Occipital lobe (tissue), 2 donors: ENCODE data around the gene RHOD. TPM values are rescaled to one million over a fixed set of nuclear protein-coding genes. Genes with fewer than 3 reads are reported as not detected.
A peak's percentile ranks its signal among the peaks of the same experiment; 100 is the strongest.

Experiments used
- DNase-seq: peaks from one replicate; lab custom pipeline; 2025; lab: John Stamatoyannopoulos, UW
- total RNA-seq: library from RNA; depleted of rRNA; stranded (reverse); fragments of >200 nt; gene quantifications from one replicate; pipeline ENCODE4 v1.2.3, GENCODE V29; 2014

The RHOD gene
- total RNA-seq, 1 donor from 2014 or later = not detected

DNA sequence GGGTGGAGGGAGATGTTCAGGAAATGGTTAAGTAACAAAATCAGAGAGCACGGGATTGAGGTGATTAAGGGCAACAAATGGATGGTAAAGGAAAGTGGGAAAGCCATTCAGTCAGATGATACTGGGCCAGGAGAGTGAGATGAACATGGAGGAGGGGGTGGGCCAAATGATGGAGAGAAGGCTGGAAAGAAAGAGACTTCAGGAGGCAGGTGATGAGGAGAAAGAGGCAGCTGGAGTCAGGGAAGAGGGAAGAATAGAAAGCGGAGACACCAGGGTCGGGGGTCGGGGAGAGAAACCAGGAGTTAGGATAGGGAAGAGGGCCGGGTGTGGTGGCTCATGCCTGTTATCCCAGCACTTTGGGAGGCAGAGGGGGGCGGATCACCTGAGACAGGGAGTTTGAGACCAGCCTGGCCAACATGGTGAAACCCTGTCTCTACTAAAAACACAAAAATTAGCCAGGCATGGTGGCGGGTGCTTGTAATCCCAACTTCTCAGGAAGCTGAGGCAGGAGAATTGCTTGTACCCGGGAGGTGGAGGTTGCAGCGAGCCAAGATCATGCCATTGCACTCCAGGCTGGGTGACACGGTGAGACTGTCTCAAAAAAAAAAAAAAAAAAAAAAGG is 57.7 kb downstream of the RHOD start:
- DNase-seq = no peak

DNA sequence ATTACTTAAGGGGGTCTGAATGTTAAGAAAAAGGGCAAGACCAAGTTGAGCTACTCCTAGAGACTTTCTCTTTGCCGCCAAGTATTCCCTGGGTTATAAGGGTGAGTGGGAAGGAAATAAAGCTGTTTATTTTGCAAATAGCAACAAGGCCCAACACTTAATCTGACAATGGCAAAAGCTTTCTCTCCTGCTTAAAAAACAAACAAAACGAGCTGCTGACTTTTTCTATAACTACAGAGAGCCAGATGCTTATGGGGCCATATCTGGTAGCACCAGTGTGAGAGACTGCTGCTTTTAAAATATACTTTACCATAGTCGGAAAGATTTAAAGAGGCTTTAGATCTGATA is 60.1 kb downstream of the RHOD start:
- DNase-seq = no peak

DNA sequence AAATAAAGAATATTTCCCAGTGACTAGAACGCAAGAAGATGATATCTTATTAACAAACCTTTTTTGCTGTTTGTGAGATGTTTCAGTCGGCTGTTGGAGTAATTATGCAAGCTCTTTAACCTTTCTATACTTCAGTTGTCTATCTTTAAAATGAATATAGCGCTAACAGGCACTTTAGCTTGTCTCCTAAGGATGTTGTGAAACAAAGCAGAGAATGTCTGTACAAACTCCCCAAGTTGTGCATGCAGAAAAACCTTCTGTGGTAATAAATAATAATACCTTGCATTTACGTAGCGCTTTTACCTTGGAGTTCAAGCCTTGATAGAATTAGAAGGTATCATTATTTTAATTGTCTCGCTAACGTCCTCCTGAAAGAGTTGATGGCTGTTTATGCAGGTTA is 60.5 kb downstream of the RHOD start:
- DNase-seq = no peak

DNA sequence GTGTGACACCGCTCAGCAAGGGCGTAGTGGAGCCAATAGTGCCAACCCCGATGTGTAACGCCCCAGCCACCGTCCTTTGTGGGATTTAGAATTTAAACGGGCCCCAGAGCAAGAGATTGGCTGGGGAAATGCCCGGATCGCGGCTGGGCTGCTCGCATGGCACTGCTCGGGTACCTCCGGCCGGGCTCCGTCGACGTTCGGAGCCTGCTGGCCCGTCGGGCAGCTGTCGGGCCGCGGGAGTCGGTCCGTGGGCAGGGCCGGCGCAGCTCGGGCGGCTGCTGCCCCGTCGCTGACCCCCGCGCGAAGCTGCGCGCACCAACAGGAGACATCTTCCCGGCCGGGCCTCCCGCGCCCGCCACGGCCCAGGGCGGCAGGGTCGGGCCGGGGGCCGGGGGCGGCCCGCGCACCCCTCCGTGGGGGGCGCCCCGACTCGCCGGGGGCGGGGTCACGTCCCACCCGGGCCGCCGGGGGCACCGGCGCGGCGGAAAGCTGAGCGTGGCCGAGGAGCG is 61.1 kb downstream of the RHOD start:
- DNase-seq = no peak

DNA sequence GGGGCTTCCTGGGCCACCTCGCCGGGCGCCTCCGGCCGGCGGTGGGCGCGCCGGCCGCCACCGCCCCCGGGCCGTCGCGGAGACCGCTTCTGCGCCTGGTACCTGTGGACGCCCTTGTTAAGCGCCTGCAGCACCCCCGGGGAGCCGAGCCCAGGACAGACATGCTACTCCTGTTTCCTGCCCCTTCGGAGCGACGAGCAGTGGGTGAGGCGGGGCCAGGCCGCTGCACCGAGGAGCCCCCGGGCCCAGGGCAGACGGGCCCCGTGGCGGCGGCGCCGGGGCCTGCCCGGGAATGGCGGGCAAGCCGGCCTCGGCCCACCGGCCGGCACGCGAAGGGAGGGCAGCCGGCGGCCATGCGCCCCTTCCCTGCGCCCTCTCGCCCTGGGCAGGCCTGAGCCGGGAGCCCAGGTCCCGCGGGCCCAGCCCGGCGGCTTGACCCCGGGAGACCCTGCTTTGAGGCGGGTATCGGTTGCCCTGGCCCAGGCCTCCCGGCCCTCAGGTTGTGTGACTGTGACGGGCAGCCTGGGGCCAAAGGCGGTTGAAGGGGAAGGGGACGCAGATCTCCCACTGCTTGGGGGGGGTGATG is 61.6 kb downstream of the RHOD start:
- DNase-seq = no peak

DNA sequence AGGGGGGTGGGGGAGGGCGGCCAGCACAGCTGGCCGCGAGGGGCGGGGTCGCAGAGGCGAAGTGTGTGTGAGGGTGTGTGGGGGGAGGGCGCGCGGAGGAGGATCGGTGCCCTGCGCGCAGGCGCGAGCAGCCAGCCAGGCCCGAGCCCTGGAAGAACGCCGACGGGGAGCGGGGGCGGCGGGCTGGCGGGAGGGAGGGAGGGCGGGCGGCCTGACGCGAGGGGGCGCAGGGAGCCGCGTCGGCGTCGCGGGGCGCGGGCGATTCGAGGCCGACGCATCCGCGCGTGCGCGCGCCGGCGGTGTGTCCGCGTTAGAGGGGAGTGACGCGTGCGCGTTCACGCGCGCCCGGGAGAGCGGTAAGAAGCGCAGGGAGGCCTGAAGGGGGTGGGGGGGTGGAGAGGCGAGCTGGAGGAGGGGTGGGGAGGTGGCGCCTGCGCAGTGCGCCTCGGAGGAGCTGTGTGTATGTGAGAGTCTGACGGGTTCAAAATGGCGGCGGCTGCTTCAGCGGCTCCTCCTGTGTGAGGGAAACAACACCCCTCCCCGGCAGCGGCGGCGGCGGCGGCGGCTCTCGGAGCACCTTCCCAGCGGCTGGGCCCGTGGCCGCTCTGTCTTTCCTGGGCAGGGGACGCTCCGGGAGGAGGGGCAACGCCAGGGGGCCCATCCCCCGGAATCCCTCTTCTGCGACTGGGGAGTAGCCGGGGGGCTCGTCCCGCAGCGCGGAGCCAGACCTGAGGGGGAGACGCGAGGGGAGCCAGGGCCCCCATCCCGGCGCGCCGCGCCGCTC is 62.3 kb downstream of the RHOD start, which contains the start of gene KDM2A:
KDM2A (plus strand) TSS at position 463 of the 784 bp plus-strand sequence. CDS start 2,054 bp downstream, outside the sequence.
- DNase-seq = peak; percentile 97

DNA sequence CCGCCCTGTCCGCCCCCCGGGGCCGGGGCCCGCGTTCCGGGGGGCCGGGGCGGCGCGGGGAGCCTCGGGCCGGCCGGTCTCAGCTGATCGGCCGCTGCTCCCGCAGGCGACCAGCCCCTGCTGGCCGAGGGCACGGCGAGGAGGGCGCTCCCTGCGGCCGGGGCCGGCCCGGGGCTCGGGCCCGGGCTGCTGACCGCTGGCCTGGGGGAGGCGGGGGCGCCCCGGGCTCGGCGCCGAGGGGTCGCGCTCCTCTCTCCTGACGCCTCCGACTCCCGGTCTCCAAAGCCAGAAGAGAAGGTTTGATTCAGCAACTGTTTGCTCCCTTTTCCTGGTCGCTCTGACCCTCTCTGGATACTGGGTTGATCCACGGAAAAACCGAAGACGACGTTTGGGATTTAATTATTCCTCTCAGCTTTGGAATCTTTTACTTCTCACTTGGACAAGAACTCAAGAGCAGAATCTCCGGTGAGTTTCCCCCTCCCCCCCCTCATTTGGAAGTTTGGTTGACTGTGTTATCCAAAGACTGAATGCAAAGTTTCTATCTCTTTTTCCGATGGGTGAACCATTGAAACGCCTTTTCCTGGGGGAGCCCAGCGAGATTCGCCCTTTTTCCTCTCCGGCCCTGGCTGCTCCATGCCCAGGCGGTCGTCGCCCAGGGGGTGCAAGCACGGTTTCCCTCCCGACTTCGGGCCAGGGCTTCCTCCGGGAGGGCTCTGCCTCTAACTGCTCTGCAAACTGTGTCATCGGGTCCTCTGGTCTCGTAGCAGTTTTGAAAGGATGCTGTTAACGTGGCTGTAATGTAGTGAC is 63.1 kb downstream of the RHOD start:
- no peak for DNase-seq

DNA sequence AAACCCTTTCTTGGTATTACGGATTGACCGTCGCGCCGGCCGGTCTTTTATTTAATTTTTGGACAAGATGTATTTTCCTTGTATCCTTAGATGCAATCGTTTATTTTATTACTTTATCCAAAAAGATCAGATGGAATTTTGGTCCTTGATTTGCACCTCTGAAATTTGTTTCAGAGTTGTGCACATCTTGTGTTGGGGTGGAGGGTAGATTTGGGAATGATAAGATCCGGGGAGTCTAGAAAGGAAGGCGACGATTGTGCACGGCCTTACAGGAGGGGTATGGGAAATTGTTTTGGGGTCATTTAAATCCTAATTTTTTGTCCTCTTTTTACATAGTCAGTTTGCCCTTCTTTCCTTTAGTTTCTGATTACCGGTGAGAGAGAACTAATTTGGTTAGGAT is 63.8 kb downstream of the RHOD start:
- DNase-seq = no peak

DNA sequence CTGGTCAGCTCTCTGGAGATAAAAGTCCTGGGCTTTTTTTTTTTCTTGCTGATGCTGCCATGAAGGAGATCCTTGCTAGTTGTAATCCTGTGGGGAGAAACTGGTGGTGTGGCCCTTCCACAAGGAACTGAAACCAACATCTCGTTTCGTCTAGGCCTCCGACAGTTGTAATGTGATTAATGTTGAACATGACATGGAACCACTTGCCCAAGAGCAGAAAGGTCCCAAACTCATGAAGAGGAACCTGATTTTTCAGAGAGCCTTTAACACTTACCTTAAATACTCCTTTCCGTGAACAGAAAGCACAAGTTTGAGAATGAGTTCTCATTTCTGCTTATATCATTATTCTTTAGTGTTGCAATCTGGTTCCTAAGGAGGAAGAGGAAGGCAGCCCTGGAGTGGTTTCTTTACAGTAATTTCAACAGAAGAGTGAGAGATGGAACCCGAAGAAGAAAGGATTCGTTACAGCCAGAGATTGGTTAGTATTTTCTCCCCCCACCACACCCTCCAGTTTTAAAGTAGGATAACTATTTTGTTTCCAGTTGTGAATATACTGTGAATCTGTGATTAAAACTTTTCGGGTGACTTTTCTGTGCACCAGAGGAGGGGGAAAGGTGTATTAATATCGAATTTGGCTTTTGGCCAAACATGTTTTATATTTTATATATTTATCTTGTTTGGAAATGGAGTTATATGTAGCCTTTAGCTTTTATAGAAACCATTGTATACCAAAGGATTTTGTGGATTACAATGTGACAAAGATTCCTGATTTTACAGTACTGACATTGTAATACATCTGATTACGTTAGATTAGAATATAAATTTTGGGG is 64.4 kb downstream of the RHOD start:
- no peak for DNase-seq

Other genes starting within 250 kb of the RHOD start
- 12.2 TPM for gene RCE1, start 213.4 kb upstream of the RHOD start, total RNA-seq
- 47.7 TPM for gene LRFN4, start 199.8 kb upstream of the RHOD start, total RNA-seq
- gene PC, start 98.5 kb upstream of the RHOD start, total RNA-seq = 9.5 TPM
- not detected for gene C11orf86, start 81.5 kb upstream of the RHOD start, total RNA-seq
- gene SYT12, start 33.7 kb upstream of the RHOD start, total RNA-seq = 0.62 TPM
- 37.3 TPM for gene KDM2A, start 62.4 kb downstream of the RHOD start, total RNA-seq
- 44.9 TPM for gene GRK2, start 209.6 kb downstream of the RHOD start, total RNA-seq
- 49.4 TPM for gene ANKRD13D, start 232.5 kb downstream of the RHOD start, total RNA-seq
- gene SSH3, start 246.7 kb downstream of the RHOD start, total RNA-seq = 2.0 TPM